Activated T-cell treated with anti-CD3 and anti-CD28 coated beads for 1 hour (primary cell): Measurements from ENCODE around the gene ELMO1.

Source experiments
- DNase-seq: peaks from one replicate; pipeline ENCODE4 v3.0.0-alpha.2; 2020; ENCODE audit warnings: low read depth

Gene ELMO1

GRCh38 chr7:37128327-37129034 lies 320.2 kb downstream of the ELMO1 start:
- no peak for DNase-seq

- DNase-seq: no peak
Measured at GRCh38 chr7:37119296-37119860, 329.3 kb downstream of the ELMO1 start.

GRCh38 chr7:37118004-37118403 lies 330.7 kb downstream of the ELMO1 start:
- DNase-seq: no peak

GRCh38 chr7:37117292-37117691 lies 331.4 kb downstream of the ELMO1 start:
- no peak for DNase-seq

- DNase-seq: no peak
Measured at GRCh38 chr7:37116093-37116701, 332.5 kb downstream of the ELMO1 start.

DNA sequence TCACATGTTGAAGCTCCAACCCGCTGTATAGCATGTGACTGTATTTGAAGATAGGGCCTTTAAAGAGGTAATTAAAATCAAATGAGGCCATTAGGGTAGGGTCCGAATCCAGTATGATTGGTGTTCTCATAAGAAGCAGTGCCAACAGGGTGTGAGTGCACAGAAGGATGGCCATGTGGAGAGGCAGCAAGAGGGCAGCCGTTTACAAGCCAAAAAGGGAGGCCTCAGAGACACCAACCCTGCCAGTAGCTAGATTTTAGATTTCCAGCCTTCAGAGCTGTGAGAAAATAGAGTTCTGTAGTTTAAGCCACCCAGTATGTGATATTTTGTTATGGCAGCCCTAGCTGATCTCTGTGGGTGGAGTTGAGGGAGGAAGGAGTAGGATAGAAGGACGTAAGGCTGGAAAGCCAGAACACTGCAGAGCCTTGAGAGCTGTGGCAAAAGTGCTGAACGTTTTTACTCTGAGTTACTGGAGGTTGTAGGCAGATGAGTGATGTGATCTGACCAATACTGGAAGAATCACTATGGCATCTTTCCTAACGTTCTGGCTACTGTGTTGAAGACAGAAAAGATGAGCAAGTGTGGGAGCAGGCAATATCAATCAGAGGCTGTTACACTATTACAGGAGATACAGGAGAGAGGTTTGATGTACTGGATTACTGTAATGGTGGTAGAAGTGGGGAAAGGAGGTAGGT lies 334.9 kb downstream of the ELMO1 start:
- DNase-seq: no peak

GRCh38 chr7:37112876-37113275 lies 335.8 kb downstream of the ELMO1 start:
- no peak for DNase-seq

DNA sequence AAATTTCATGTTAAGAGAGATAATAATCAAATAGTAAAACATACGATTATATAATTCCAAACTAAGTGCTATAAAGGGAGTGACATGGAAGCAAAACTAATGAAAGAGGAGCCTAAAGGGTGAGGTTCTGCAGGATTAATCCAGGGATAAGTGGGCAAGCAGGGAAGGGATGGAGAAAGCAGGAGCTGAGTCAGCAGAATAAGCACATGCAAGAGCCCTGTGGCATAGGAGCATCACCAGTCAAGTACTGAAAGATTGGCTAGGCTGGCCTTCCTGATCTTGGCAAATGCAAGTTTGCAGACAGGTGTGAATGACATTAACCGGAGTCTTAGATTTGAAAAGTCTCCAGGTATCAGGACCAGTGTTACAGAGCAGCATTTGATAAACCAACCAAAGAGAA lies 336.4 kb downstream of the ELMO1 start:
- no peak for DNase-seq

DNA sequence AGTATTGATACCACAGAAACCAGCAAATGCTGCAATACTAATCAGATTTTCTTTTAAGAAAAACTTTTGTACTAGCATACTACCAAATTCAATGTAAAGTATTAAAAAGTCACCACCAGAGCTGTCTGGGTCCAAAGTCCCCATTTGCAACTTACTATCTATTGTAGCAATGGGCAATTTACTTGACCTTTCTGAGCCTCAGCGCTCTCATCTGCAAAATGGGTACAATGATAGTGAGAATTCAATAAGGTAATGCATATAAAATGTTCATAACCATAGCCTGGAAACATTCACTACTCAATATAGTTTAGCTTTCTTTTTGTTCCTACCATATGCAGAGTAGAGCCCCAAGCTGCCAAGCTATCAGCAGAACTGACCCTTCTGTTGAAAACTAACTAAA lies 337.2 kb downstream of the ELMO1 start:
- DNase-seq: no peak

- no peak for DNase-seq
Measured at GRCh38 chr7:37110660-37111424, 337.8 kb downstream of the ELMO1 start.

- DNase-seq: no peak
Measured at GRCh38 chr7:37109843-37110242, 338.8 kb downstream of the ELMO1 start.

GRCh38 chr7:37109016-37109683 lies 339.5 kb downstream of the ELMO1 start:
- DNase-seq: no peak

DNA sequence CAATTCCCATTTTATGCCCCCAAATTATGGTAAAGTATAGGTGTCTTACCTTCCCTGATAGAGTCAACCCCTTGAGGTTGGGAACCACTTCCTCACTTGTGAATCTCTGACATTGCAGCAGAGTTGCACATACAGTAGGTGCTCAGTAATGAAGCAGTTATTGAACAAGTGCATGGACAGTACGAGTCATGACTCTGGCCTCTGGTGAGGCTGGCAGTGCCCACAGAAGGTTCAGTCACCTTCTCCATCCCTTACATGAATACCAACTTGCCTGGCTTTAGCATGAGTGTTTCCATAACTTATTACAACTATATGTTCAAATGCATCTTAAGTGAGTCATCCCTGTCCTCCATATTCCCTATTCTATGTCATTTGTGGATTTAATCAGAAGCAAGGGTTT lies 340.0 kb downstream of the ELMO1 start:
- DNase-seq: no peak

- DNase-seq: no peak
Measured at GRCh38 chr7:37107047-37107750, 341.5 kb downstream of the ELMO1 start.

- DNase-seq: no peak
Measured at GRCh38 chr7:37105762-37106161, 342.9 kb downstream of the ELMO1 start.

DNA sequence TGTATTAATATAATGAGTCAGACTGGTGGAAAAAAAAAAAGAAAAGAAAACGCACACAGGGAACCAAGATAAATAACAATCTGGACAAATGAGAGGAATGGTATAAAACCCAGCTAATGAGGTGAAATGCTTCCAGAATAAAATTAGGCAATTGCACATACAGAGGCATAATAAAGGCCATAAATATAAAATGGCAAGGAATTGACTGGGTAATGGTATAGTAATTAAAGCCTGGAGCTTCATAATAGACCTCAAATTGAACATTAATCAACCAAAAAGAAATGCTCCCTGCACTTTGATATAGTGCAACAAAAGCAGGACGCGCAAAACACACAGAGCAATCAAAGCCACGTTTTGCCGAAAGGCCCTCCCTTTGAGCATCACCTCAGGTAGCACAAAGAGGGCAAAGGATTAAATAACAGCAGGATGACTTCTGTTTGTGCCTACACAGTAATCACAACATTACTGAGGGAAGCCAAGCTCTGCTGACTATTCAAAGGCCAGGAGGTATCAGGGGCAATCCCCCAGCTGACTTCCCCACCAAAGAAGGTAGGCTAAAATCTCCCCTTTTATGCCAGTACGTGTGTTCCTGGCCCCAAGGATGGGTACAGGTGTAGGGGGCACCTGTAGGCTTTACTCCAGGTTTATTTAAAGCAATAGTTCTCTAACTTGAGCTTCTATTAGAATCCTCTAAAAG lies 343.7 kb downstream of the ELMO1 start:
- DNase-seq: no peak

DNA sequence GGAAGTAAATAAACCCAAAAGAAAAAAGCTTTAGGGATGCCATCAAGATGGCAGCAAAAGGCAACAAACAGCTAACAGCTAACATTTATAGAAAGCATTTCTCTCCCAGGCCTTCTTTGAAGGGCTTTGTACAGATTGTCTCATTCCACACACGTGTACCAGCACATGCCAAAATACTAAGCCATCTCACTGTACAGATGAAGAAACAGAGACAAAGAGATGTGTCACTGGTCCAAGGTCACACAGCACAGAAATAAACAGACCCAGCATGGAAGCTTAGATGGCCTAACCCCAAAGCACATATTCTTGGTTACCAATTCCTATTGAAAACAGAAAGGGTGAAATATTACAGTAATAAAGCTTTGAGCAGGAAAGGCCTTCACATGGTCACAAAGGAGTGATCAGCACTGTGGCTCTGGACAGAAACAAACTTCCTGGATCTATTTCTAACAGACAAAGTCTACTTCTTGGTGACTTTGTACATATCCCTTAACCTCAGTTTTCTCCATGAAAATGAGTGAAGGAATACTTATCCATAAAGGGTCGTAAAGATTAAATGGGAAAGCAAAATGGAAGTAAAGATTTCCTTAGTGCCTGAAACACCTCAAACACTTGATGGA lies 346.0 kb downstream of the ELMO1 start:
- no peak for DNase-seq

DNA sequence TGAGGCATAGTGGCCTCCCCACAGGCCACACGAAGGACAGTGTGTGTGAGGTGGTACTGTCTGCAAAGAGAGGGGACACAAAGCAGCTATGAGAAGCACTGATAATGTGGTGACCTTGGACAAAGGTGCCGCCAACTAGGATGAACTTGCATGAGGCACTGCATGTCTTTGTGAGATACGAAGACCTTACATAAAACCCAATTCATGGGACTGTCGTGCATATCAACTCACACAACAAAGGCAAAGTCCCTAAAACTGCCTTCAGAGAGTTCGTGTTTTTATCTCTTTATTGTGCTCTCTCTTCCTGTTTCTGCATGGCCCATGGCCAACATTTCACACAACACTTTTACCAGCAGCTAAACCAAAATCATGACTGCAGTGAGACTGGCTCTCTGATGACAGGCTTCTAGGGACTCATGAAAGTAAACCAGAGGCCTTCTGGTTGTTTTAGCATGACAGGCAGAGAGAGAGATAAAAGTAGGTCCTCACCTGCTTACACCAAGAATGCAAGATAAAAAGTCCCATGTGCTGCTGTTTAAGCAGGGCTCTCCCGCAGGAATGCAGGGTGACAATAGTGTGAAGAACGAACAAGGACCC lies 347.8 kb downstream of the ELMO1 start:
- DNase-seq: no peak

GRCh38 chr7:37098762-37099161 lies 349.9 kb downstream of the ELMO1 start:
- DNase-seq: no peak

GRCh38 chr7:37097983-37098382 lies 350.7 kb downstream of the ELMO1 start:
- DNase-seq: no peak
